ENCODE measurements around the gene ENPP7.

ENPP7 gene

GRCh38 chr17:79707931-79708891 is 22.5 kb upstream of the ENPP7 start:
- DNase-seq (ENCODE audit: low spot score), result peak; percentile 84
- in situ Hi-C loops (cut with MboI; ENCODE audit: low sequenced_read_pairs, unreplicated experiment), result loop anchor here (10.0 kb wide), 1 partner anchor 303 kb away; no protein-coding TSS in a partner anchor
- TF ChIP-seq CTCF (IDR thresholded peaks at IDR 0.05; ENCODE audit: borderline replicate concordance, control extremely low read depth, extremely low read depth, insufficient read depth, missing control alignments), result peak; percentile 74

- no peak for DNase-seq (ENCODE audit: low spot score)
- in situ Hi-C loops (cut with MboI; ENCODE audit: low sequenced_read_pairs, unreplicated experiment), result no loop called here
- no peak for TF ChIP-seq CTCF (IDR thresholded peaks at IDR 0.05; ENCODE audit: borderline replicate concordance, control extremely low read depth, extremely low read depth, insufficient read depth, missing control alignments)
These were observed 18.9 kb upstream of the ENPP7 start for GRCh38 chr17:79711715-79712305.

- DNase-seq (ENCODE audit: low spot score), result no peak
- no peak for TF ChIP-seq CTCF (IDR thresholded peaks at IDR 0.05; ENCODE audit: borderline replicate concordance, control extremely low read depth, extremely low read depth, insufficient read depth, missing control alignments)
- in situ Hi-C loops (cut with MboI; ENCODE audit: low sequenced_read_pairs, unreplicated experiment), result no loop called here
These were observed 17.4 kb upstream of the ENPP7 start for GRCh38 chr17:79713391-79713790.

- DNase-seq (ENCODE audit: low spot score), result no peak
- in situ Hi-C loops (cut with MboI; ENCODE audit: low sequenced_read_pairs, unreplicated experiment), result no loop called here
These were observed 16.3 kb upstream of the ENPP7 start for GRCh38 chr17:79714176-79715097.

GRCh38 chr17:79715098-79715942 is 15.4 kb upstream of the ENPP7 start:
- no peak for TF ChIP-seq CTCF (IDR thresholded peaks at IDR 0.05; ENCODE audit: borderline replicate concordance, control extremely low read depth, extremely low read depth, insufficient read depth, missing control alignments)
- in situ Hi-C loops (cut with MboI; ENCODE audit: low sequenced_read_pairs, unreplicated experiment), result no loop called here
- DNase-seq (ENCODE audit: low spot score), result no peak

More at GRCh38 chr17:79714176-79715097, 16.3 kb upstream of the ENPP7 start:
- TF ChIP-seq CTCF (IDR thresholded peaks at IDR 0.05; ENCODE audit: borderline replicate concordance, control extremely low read depth, extremely low read depth, insufficient read depth, missing control alignments), result no peak

All from GM13976 (cell line).